Neuron (in vitro differentiated cells): ENCODE data around the gene CDC14A.

Source experiments
- H2AFZ ChIP-seq: one replicate; pipeline ENCODE4 v1.6.1; 2013; ENCODE audit warnings: low read depth, mild to moderate bottlenecking, inconsistent platforms, low read length, moderate library complexity
- H3K27me3 ChIP-seq: one replicate; pipeline ENCODE4 v1.6.1; 2013; ENCODE audit warnings: low read length; ENCODE audit not compliant: insufficient read depth
- H3K36me3 ChIP-seq: one replicate; pipeline ENCODE4 v1.6.1; 2013; ENCODE audit warnings: low read length; ENCODE audit not compliant: insufficient read depth
- H3K4me1 ChIP-seq: one replicate; pipeline ENCODE4 v1.6.1; 2013; ENCODE audit warnings: low read length; ENCODE audit not compliant: insufficient read depth
- H3K4me3 ChIP-seq: 2 replicates; pipeline ENCODE4 v1.5.1; 2013; ENCODE audit warnings: mild to moderate bottlenecking, low read length, moderate library complexity
- H3K9me3 ChIP-seq: one replicate; pipeline ENCODE4 v1.6.1; 2013; ENCODE audit warnings: low read length

The CDC14A gene

DNA sequence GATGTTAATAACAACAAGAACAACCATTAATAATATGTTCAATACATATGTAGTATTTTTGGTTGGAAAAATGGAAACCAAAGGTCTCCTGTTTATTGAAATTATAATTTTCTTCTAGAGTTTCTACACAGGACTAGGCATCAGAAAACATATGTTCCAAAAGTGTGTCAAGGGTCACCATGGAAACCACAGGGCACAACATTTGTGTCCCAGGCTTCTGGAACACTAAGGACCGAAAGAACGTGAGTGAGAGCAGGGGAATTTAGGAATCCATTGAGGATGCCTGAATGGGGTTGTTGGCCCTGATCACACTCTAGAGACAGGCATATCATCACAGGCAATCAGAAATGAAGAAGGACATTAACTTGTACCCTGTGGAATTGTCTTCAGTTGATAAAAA lies 7.5 kb upstream of the CDC14A start:
- Histone ChIP-seq H3K9me3 (no peaks in the 10 kb centered on the region), H3K36me3 (no peaks in the 10 kb centered on the region), H2AFZ (no peak overlapping the region), H3K4me3 (no peak overlapping the region), H3K4me1 (no peaks in the 10 kb centered on the region), H3K27me3 (no peaks in the 10 kb centered on the region)

DNA sequence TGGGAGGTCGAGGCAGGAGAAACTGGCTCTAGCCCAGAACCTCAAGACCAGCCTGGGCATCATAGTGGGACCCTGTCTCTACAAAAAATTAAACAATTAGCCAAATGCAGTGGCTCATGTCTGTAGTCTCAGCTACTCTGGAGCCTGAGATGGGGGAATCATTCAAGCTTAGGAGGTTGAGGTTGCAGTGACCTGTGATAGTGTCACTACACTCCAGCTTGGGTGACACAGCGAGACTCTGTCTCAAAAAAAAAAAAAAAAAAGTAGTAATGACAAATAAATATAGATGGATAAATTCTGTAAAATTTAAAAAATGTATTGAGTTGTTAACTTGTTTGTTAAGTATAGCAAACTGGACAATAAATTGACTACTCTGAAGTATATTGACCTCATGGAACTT lies 5.9 kb upstream of the CDC14A start:
- no peaks in the 10 kb centered on the region for H3K36me3 ChIP-seq
- no peaks in the 10 kb centered on the region for H3K9me3 ChIP-seq
- H3K4me3 ChIP-seq, result no peak overlapping the region
- no peaks in the 10 kb centered on the region for H3K27me3 ChIP-seq
- no peaks in the 10 kb centered on the region for H3K4me1 ChIP-seq
- no peak overlapping the region for H2AFZ ChIP-seq

DNA sequence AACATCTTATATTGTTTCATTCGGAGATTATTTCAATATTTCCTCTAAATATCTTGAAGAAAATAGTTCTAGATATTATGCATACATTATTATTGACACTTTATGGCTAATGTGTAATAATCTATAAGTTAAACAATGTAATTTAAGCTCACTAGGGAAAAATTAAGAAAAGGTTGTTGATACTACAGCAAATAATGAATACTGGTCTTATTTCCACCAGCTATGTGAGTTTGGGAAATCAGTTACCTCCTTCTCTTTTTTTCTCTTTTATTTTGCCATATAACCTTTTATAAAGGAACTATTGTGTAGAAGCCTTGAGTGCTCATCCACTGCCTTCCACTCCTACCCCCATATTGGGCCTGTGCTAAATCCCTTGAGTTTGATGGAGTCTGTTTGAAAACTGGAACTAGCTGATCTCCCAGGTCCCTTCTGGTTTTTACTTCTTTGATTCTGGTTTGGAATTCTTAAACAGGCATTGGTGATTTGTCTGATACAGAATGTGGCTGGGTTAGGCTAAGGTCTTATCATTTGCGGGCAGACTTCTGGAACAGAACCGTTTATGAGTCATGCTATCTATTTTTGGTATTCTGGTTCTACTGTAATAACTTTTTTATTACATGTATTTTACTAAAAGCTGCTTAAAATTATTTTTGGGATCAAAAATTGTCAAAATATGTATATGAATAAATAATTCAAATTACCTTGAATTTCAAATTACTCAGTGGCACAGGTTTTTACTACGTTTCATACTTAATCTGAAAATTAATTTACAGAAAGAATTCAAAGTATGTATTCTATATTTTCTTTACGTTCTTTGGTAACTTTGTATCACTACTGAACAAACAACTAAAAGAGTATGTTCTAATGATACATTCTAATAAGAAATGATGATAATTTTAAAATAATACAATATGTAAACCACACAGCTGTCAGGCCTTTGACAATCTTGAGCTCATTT lies 5.0 kb upstream of the CDC14A start:
- H3K27me3 ChIP-seq, result no peaks in the 10 kb centered on the region
- H3K4me3 ChIP-seq, result no peak overlapping the region
- no peaks in the 10 kb centered on the region for H3K4me1 ChIP-seq
- H3K9me3 ChIP-seq, result no peaks in the 10 kb centered on the region
- H3K36me3 ChIP-seq, result no peaks in the 10 kb centered on the region
- no peak overlapping the region for H2AFZ ChIP-seq

DNA sequence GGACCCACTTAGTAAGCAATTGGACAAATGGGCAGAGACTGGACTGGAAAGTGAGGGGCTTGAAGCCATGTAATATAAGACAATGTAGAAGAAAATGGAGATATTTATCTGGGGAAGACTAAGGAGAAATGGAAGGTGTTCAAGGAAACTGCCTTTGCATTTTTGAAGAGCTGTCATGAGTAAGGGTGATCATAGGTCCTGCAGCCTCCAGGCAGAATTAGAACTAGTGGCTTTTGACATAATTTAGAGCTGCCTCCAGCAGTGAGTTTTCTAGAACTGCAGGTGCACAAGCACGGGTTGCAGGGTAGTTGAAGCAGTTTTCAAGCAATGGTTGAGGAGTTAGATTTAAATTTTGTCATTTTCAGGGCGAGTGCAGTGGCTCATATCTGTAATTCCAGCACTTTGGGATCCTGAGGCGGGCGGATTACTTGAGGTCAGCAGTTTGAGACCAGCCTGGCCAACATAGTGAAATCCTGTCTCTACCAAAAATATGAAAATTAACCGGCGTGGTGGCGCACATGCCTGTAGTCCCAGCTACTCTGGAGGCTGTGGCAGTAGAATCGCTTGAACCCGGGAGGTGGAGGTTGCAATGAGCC lies 3.7 kb upstream of the CDC14A start:
- Histone ChIP-seq H3K36me3 (no peaks in the 10 kb centered on the region), H3K4me3 (no peak overlapping the region), H3K27me3 (no peaks in the 10 kb centered on the region), H3K4me1 (peaks cover 6% of the 10 kb centered on the region), H2AFZ (no peak overlapping the region), H3K9me3 (no peaks in the 10 kb centered on the region)

DNA sequence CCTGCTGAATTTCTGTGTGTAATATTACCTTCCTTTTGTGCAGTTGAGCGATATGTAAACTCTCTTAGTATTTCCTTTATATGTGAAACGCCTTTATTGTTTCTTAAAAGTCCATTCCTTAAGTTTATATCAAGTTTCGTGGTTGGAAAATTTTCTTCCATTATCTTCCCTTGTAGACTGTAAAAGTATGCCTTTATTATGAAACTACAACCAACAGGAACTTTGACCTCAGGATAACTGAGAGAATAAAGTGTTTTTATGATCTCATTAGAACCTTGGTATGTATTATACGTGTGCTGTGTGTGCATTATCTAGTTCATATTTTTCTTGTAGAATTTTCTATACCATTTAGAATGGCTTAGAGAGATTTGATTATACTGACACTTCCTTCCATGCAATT lies 3.1 kb upstream of the CDC14A start:
- Histone ChIP-seq H3K36me3 (no peaks in the 10 kb centered on the region), H3K4me1 (peaks cover 12% of the 10 kb centered on the region), H3K27me3 (no peaks in the 10 kb centered on the region), H2AFZ (no peak overlapping the region), H3K4me3 (no peak overlapping the region), H3K9me3 (no peaks in the 10 kb centered on the region)

DNA sequence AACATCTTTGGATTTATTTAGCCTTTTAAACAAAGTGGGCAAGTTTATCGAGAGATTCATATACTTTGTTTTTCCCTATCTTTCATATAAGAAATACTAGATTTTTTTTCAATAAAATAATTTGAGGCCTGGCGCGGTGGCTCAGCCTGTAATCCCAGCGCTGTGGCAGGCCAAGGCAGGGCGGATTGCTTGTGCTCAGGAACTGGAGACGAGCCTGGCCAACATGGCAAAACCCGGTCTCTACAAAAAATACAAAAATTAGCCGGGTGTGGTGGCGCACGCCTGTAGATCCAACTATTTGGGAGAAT lies 1.6 kb upstream of the CDC14A start:
- H3K4me1 ChIP-seq, result peaks cover 27% of the 10 kb centered on the region
- H3K4me3 ChIP-seq, result peak overlapping the region; percentile 93
- no peaks in the 10 kb centered on the region for H3K27me3 ChIP-seq
- no peaks in the 10 kb centered on the region for H3K9me3 ChIP-seq
- H3K36me3 ChIP-seq, result no peaks in the 10 kb centered on the region
- H2AFZ ChIP-seq, result peak overlapping the region; percentile 79

DNA sequence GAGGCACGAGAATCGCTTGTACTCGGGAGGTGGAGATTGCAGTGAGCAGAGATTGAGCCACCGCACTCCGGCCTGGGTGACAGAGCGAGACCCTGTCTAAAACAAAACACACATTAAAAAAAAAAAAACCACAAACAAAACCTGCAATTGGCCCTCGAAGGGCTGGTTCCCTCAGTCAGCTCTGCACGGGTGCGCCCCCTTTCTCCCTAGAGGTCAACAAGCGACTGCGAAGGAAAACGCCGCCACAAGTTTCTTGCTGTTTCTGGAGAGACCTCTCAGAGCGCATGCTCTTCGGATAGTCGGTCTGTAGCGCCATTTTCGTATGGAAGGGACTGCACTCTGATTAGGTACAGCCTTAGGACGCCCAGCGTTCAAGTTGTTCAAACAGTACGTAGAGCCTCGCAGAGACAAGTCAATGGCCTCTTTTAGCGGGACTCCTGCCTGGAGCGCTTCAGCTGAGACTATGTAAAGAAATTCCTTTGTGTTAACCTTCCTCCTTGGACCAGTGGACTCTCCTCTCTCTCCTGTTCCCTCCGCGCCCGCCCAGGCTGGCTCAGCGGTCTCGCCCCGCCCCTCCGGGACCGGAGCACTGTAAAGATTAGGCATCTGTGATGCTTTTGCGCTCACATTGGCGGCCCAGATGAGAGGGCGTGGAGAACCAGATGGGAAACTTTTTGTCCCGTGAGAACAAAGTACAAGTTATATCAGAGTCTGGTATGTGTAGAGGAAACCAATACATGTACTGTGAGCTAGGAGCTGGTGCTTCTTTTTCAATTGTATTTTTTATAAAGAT lies 1.0 kb upstream of the CDC14A start:
- no peaks in the 10 kb centered on the region for H3K9me3 ChIP-seq
- H3K27me3 ChIP-seq, result no peaks in the 10 kb centered on the region
- peaks cover 30% of the 10 kb centered on the region for H3K4me1 ChIP-seq
- peak overlapping the region; percentile 79 for H2AFZ ChIP-seq
- peak overlapping the region; percentile 93 for H3K4me3 ChIP-seq
- H3K36me3 ChIP-seq, result no peaks in the 10 kb centered on the region

DNA sequence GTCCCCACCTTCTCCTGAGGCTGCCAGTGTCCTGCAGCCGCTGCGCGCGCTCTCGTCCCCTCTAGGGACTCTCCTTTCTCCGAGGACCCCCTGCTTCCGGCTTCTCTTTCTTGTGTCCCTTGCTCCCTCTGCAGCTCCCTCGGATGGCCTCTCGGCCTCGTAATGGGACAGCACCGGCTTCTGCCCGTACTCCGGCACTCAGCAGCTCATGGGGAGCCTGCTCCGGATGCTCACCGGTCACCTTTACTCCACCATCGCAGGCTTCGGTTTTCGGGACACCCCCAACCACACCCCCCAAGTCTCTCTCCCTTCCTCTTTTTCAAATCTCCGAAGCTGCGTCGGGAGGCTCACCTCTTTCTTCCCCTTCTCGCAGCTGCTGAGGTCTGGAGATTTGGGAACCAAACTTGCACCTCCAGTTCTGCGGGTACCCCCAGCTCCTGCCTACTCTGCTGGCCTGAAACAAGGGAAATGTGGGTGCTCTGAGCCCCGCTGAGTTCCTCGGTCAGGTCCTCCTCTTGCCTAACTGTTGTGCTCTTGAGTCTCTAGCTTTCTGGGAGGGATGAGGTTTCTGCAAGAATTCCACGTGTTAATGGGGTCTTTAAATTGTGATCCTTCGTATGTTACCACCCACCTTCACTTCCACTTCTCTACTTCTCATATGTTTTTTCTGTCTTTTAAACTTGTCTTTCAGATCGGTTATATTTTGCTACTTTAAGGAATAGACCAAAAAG lies 930 bp downstream of the CDC14A start:
- Histone ChIP-seq H3K27me3 (no peaks in the 10 kb centered on the region), H3K4me3 (peak overlapping the region; percentile 93), H2AFZ (peak overlapping the region; percentile 78), H3K9me3 (no peaks in the 10 kb centered on the region), H3K36me3 (no peaks in the 10 kb centered on the region), H3K4me1 (peaks cover 32% of the 10 kb centered on the region)

DNA sequence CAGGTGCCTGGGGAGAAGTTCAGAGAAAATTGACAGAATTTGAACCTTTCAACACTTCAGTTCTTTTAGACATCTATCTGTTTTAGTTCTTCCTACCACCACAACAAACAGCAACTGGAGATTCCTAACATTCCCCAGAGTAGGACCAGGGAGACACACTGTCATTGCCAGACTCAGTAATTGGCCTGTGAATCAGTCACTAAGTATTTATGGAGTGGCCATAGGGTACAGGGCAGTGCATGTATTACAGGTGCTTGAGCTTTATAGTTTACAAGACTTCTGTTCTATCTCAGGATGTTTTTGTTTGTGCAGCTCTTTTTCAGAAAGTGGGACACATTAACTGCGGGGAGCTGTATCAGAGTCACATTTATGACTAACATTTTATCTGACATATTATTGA lies 1.7 kb downstream of the CDC14A start:
- H3K4me3 ChIP-seq, result peak overlapping the region; percentile 93
- no peaks in the 10 kb centered on the region for H3K27me3 ChIP-seq
- H3K4me1 ChIP-seq, result peaks cover 35% of the 10 kb centered on the region
- no peaks in the 10 kb centered on the region for H3K36me3 ChIP-seq
- H2AFZ ChIP-seq, result no peak overlapping the region
- no peaks in the 10 kb centered on the region for H3K9me3 ChIP-seq

DNA sequence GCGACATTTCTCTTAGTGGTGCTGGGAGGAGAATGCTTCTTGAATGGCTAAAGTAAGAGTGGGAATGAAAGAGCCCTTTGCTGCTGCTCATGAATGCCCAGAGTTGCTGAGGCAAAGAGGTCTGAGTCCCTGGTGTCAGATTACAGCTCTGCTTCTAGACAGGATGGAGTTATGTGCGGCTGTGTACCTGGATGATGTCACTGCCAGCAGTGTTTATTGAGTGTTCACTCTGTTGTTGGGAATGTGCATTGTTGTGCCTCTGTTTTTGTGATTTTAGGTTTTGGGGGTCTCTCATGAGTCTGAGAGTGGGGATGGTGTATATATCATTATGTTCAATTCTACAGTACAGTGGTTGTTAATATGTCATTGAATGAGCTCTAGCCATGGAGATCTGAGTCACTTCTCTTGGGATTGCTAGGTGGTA lies 2.7 kb downstream of the CDC14A start:
- Histone ChIP-seq H3K9me3 (no peaks in the 10 kb centered on the region), H3K4me3 (peak overlapping the region; percentile 11), H3K27me3 (no peaks in the 10 kb centered on the region), H3K36me3 (no peaks in the 10 kb centered on the region), H2AFZ (no peak overlapping the region), H3K4me1 (peaks cover 35% of the 10 kb centered on the region)

DNA sequence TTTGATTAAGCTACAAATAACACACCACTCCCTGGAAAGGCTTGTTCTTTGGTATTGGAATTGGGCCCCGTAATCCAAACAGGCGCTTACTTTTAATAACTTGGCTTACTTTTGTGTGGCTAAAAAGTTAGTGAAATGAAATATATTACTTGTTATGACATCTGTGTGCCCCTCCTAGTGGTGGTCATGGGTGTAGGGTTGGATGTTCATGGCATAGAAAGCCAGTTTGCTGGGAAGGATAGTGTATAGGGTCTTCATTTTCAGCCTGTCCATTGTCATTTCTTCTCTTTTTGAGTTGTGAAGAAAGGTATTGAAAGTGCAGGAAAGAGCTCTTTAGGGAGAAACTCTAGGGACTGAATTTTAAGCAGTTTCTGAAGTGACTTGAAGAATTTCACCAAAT lies 5.9 kb downstream of the CDC14A start:
- Histone ChIP-seq H3K27me3 (no peaks in the 10 kb centered on the region), H3K4me1 (peaks cover 50% of the 10 kb centered on the region), H2AFZ (no peak overlapping the region), H3K36me3 (no peaks in the 10 kb centered on the region), H3K9me3 (no peaks in the 10 kb centered on the region), H3K4me3 (no peak overlapping the region)

DNA sequence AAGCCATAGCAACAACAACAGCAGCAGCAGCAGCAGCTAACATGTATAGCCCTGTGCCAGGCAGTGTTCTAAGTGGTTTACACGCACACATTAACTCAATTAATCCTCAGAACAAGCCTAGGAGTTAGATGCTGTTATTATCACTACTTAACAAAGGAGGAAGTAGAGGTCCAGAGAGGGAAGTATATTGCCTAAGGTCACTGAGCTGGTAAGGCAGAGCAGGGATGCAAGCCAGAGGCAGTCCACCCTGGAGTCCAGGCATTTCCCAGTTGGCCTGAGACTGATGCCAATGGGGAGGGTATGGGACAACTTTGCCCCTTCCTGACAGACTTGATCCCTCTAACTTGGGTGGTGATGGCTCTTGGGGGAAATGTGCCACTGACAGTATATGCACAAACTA lies 6.8 kb downstream of the CDC14A start:
- Histone ChIP-seq H3K4me1 (peaks cover 41% of the 10 kb centered on the region), H2AFZ (no peak overlapping the region), H3K9me3 (no peaks in the 10 kb centered on the region), H3K4me3 (no peak overlapping the region), H3K27me3 (no peaks in the 10 kb centered on the region), H3K36me3 (no peaks in the 10 kb centered on the region)
